GM23338 (cell line): ENCODE data around the gene TP53BP2. TPM values are rescaled to one million over a fixed set of nuclear protein-coding genes. Genes with fewer than 3 reads are reported as not detected.

Source experiments
- ATAC-seq: fragments of 200-7000 bp; cut with Tn5 transposase; 3 replicates; pipeline ENCODE4 v1.9.1; 2020
- DNase-seq: peaks from one replicate; pipeline ENCODE4 v3.0.0-alpha.2; 2015; ENCODE audit warnings: low spot score
- H2AFZ ChIP-seq: fragments of 200-600 bp; sonication (generic); 2 replicates; pipeline ENCODE4 v1.8.0; 2016; ENCODE audit warnings: antibody characterized with exemption, mild to moderate bottlenecking, moderate library complexity
- H3F3A ChIP-seq: fragments of 200-600 bp; sonication (generic); replicated peaks from 2 replicates; pipeline ENCODE4 v1.8.0; 2017; ENCODE audit warnings: antibody characterized with exemption, mixed run types, low read depth
- H3K27ac ChIP-seq: fragments of 200-600 bp; sonication (generic); 2 replicates; pipeline ENCODE4 v1.6.1; 2016; ENCODE audit warnings: low read depth
- H3K27me3 ChIP-seq: fragments of 200-600 bp; sonication (generic); 2 replicates; pipeline ENCODE4 v1.8.0; 2016; ENCODE audit warnings: mild to moderate bottlenecking, mixed run types, moderate library complexity; ENCODE audit not compliant: insufficient read depth
- H3K36me3 ChIP-seq: fragments of 200-600 bp; sonication (generic); 2 replicates; pipeline ENCODE4 v1.8.0; 2016; ENCODE audit warnings: mild to moderate bottlenecking; ENCODE audit not compliant: insufficient read depth
- H3K4me1 ChIP-seq: fragments of 200-600 bp; sonication (generic); 2 replicates; pipeline ENCODE4 v1.8.0; 2016; ENCODE audit warnings: mild to moderate bottlenecking, moderate library complexity; ENCODE audit not compliant: insufficient read depth
- H3K4me2 ChIP-seq: fragments of 200-600 bp; sonication (generic); 2 replicates; pipeline ENCODE4 v1.7.1; 2017; ENCODE audit warnings: mixed run types
- H3K4me3 ChIP-seq: fragments of 200-600 bp; sonication (generic); 2 replicates; pipeline ENCODE4 v1.6.1; 2016; ENCODE audit warnings: mixed run types
- H3K79me2 ChIP-seq: fragments of 200-600 bp; sonication (generic); replicated peaks from 2 replicates; pipeline ENCODE4 v1.8.0; 2017; ENCODE audit warnings: mild to moderate bottlenecking; ENCODE audit not compliant: insufficient read depth
- H3K9me2 ChIP-seq: fragments of 200-600 bp; sonication (generic); 2 replicates; pipeline ENCODE4 v1.8.0; 2017; ENCODE audit not compliant: insufficient read depth
- H4K20me1 ChIP-seq: fragments of 200-600 bp; sonication (generic); replicated peaks from 2 replicates; pipeline ENCODE4 v1.8.0; 2017; ENCODE audit warnings: mild to moderate bottlenecking; ENCODE audit not compliant: insufficient read depth
- H3K27ac Mint-ChIP-seq: 2 replicates; pipeline ENCODE4 v1.8.0; 2020; ENCODE audit warnings: inconsistent platforms, mild to moderate bottlenecking, moderate library complexity, mixed read lengths
- H3K27me3 Mint-ChIP-seq: 3 replicates; pipeline ENCODE4 v1.8.0; 2022; ENCODE audit warnings: low read depth, mild to moderate bottlenecking, moderate library complexity, mixed read lengths, inconsistent platforms; ENCODE audit not compliant: insufficient read depth, poor library complexity
- H3K36me3 Mint-ChIP-seq: 3 replicates; pipeline ENCODE4 v1.8.0; 2021; ENCODE audit warnings: low read depth, mild to moderate bottlenecking, inconsistent platforms, moderate library complexity, mixed read lengths
- H3K4me1 Mint-ChIP-seq: 3 replicates; pipeline ENCODE4 v1.8.0; 2020; ENCODE audit warnings: mild to moderate bottlenecking, inconsistent platforms, mixed read lengths
- H3K4me3 Mint-ChIP-seq: 3 replicates; pipeline ENCODE4 v1.8.0; 2021; ENCODE audit warnings: moderate library complexity, mild to moderate bottlenecking, inconsistent platforms, mixed read lengths
- H3K9me3 Mint-ChIP-seq: 3 replicates; pipeline ENCODE4 v1.8.0; 2020; ENCODE audit warnings: moderate library complexity, mild to moderate bottlenecking, inconsistent platforms, mixed read lengths
- CREB1 ChIP-seq: fragments of 250-450 bp; sonication (Bioruptor Pico); IDR thresholded peaks from 2 replicates; pipeline ENCODE4 v1.5.0; 2020; ENCODE audit warnings: low read depth, mild to moderate bottlenecking, moderate library complexity
- CTCF ChIP-seq, 2 experiments: fragments of 200-600 bp in 1 of 2; sonication (generic) in 1 of 2; conservative IDR thresholded peaks; 2 replicates each; pipeline versions ENCODE4 v1.5.1 to v1.6.1; 2016 to 2017; ENCODE audit warnings: antibody characterized with exemption in 2 of 2, low read depth in 2 of 2, mild to moderate bottlenecking in 2 of 2, moderate library complexity in 1 of 2
- ETS1 ChIP-seq: IDR thresholded peaks from 2 replicates; pipeline ENCODE4 v1.6.1; 2016; ENCODE audit warnings: antibody characterized with exemption
- EZH2 ChIP-seq: fragments of 200-600 bp; sonication (generic); IDR thresholded peaks from one replicate; pipeline ENCODE4 v1.8.0; 2017; ENCODE audit warnings: antibody characterized with exemption, mild to moderate bottlenecking, low read depth; ENCODE audit not compliant: unreplicated experiment
- EZH2phosphoT487 ChIP-seq: fragments of 200-600 bp; sonication (generic); IDR thresholded peaks from one replicate; pipeline ENCODE4 v1.8.1; 2018; ENCODE audit warnings: antibody characterized with exemption; ENCODE audit not compliant: unreplicated experiment
- JUNB ChIP-seq: IDR thresholded peaks from one replicate; pipeline ENCODE4 v1.6.1; 2016; ENCODE audit warnings: antibody characterized with exemption; ENCODE audit not compliant: unreplicated experiment
- NANOG ChIP-seq: IDR thresholded peaks from 2 replicates; pipeline ENCODE4 v1.6.1; 2016; ENCODE audit warnings: antibody characterized with exemption, borderline replicate concordance
- POLR2AphosphoS5 ChIP-seq: IDR thresholded peaks from 2 replicates; pipeline ENCODE4 v1.6.1; 2016; ENCODE audit warnings: antibody characterized with exemption, low read depth
- REST ChIP-seq: IDR thresholded peaks from one replicate; pipeline ENCODE4 v1.6.1; 2018; ENCODE audit warnings: antibody characterized with exemption; ENCODE audit not compliant: unreplicated experiment
- STAT1 ChIP-seq: IDR thresholded peaks from one replicate; pipeline ENCODE4 v1.6.1; 2016; ENCODE audit warnings: antibody characterized with exemption; ENCODE audit not compliant: unreplicated experiment
- ZNF331 ChIP-seq: fragments of 250-450 bp; sonication (Bioruptor Pico); IDR thresholded peaks from 2 replicates; pipeline ENCODE4 v1.5.0; 2020; ENCODE audit warnings: low read depth, mild to moderate bottlenecking, moderate library complexity
- ZNF462 ChIP-seq: fragments of 250-450 bp; sonication (Bioruptor Pico); IDR thresholded peaks from 2 replicates; pipeline ENCODE4 v1.5.0; 2020; ENCODE audit warnings: mild to moderate bottlenecking, moderate library complexity
- polyA plus RNA-seq: library from polyadenylated mRNA; unstranded; fragments of >200 nt; fragmentation: Nextera tagmentation; extraction: Ambion mirVana; gene quantifications from 2 replicates; pipeline ENCODE4 v1.2.1, GENCODE V29; 2016
- total RNA-seq: library from RNA; depleted of rRNA; stranded (reverse); fragments of >200 nt; shearing (Covaris generic); gene quantifications from 2 replicates; pipeline ENCODE4 v1.2.3, GENCODE V29; 2014

The TP53BP2 gene
- total and polyA plus RNA-seq, 2 experiments from 2014 or later: 10.1 to 32.9 TPM

- TF ChIP-seq REST: no peak
- TF ChIP-seq EZH2: no peak
- no peak for TF ChIP-seq EZH2phosphoT487
- no peak for TF ChIP-seq ETS1
- TF ChIP-seq CREB1: no peak
- TF ChIP-seq ZNF331: no peak
- TF ChIP-seq STAT1: no peak
- TF ChIP-seq JUNB: no peak
- no peak for TF ChIP-seq CTCF (conservative IDR thresholded peaks at IDR 0.05; ENCODE audit: low read depth in 2 of 2)
Observed at GRCh38 chr1:223856386-223856785, 10.6 kb upstream of the TP53BP2 start (continued).

GRCh38 chr1:223853748-223854147, 8.0 kb upstream of the TP53BP2 start:
- H4K20me1 ChIP-seq: 0 out of 2 replicates have a peak, but pooled peaks cover 4% of the 10 kb centered on the region
- H3K9me3 Mint-ChIP-seq: no peaks in the 10 kb centered on the region
- TF ChIP-seq ETS1 (no peak), NANOG (no peak), ZNF462 (CRISPR knock-in tag) (no peak), EZH2 (no peak), POLR2AphosphoS5 (no peak), CREB1 (no peak)

More at GRCh38 chr1:223853748-223854147, 8.0 kb upstream of the TP53BP2 start:
- Histone ChIP-seq H2AFZ (no peak overlapping the region), H3K4me3 (no peak overlapping the region), H3K79me2 (no peaks in the 10 kb centered on the region), H3K27me3 (no peaks in the 10 kb centered on the region), H3F3A (no peaks in the 10 kb centered on the region), H3K27ac (no peak overlapping the region), H3K4me2 (no peak overlapping the region), H3K36me3 (no peaks in the 10 kb centered on the region), H3K9me2 (no peaks in the 10 kb centered on the region), H3K4me1 (no peaks in the 10 kb centered on the region)
- no peak overlapping the region for H3K4me3 Mint-ChIP-seq
- DNase-seq (no peak), ATAC-seq (no peak)
- no peaks in the 10 kb centered on the region for H3K36me3 Mint-ChIP-seq
- H3K4me1 Mint-ChIP-seq: no peaks in the 10 kb centered on the region
- H3K27me3 Mint-ChIP-seq: peaks cover 1% of the 10 kb centered on the region
- H3K27ac Mint-ChIP-seq: no peak overlapping the region
